Endothelial cell of umbilical vein (primary cell): ENCODE results near the gene SSTR5. TPM values are rescaled to one million over a fixed set of nuclear protein-coding genes. Genes with fewer than 3 reads are reported as not detected.

Experiments used
- BruUV-seq: library from RNA; stranded (reverse); fragments of 400-500 nt; replicated peaks from 2 replicates; lab custom pipeline; 2021; lab: Mats Ljungman, UMichigan
- CTCF ChIA-PET: fragments of 300-600, 350-600 bp; sonication (Branson Sonifier 250); formaldehyde crosslinking; loops from one replicate; lab custom pipeline; 2021; ENCODE audit warnings: antibody characterized with exemption, inconsistent platforms; lab: Charles Lee
- POLR2A ChIA-PET: fragments of 300-600, 350-600 bp; sonication (Branson Sonifier 250); formaldehyde crosslinking; loops from one replicate; lab custom pipeline; 2021; ENCODE audit warnings: antibody characterized with exemption, inconsistent platforms; lab: Charles Lee
- DNase-seq: peaks from one replicate; pipeline ENCODE4 v3.0.0-alpha.2; 2011; ENCODE audit warnings: low read depth, low spot score
- FAIRE-seq: peaks from 2 replicates; lab custom pipeline; 2011; peaks lifted over from hg19 to GRCh38; lab: Jason Lieb, UNC
- H2AFZ ChIP-seq: 2 replicates; pipeline ENCODE4 v1.6.0; 2012; ENCODE audit warnings: low read depth, low read length, control low read depth, inconsistent platforms
- H3K27ac ChIP-seq: 2 replicates; pipeline ENCODE4 v1.5.1; 2011; ENCODE audit warnings: low read depth, mild to moderate bottlenecking, control low read depth, low read length, moderate library complexity; ENCODE audit not compliant: insufficient read depth
- H3K27me3 ChIP-seq, 2 experiments: 2 replicates each; pipeline versions ENCODE4 v1.6.0 to v1.6.1; 2011; ENCODE audit warnings: low read length in 2 of 2, mixed read lengths in 1 of 2; ENCODE audit not compliant: control insufficient read depth in 2 of 2, insufficient read depth in 2 of 2
- H3K36me3 ChIP-seq, 2 experiments: 2 replicates in 1 of 2; 3 replicates in 1 of 2; pipeline ENCODE4 v1.5.1; 2011; ENCODE audit warnings: low read length in 2 of 2, mild to moderate bottlenecking in 1 of 2, moderate library complexity in 1 of 2; ENCODE audit not compliant: control insufficient read depth in 2 of 2, insufficient read depth in 2 of 2; ENCODE audit errors: extremely low read depth in 1 of 2
- H3K4me1 ChIP-seq: 3 replicates; pipeline ENCODE4 v1.5.1; 2011; ENCODE audit warnings: mild to moderate bottlenecking, low read length; ENCODE audit not compliant: control insufficient read depth, insufficient read depth; ENCODE audit errors: extremely low read depth
- H3K4me2 ChIP-seq: 2 replicates; pipeline ENCODE4 v1.6.1; 2011; ENCODE audit warnings: low read length, control low read depth, mixed read lengths; ENCODE audit not compliant: insufficient read depth
- H3K4me3 ChIP-seq, 3 experiments: fragments of 200-600 bp in 1 of 3; sonication (generic), shearing (Covaris generic) in 1 of 3; replicated peaks in 1 of 3; 2 replicates each; pipeline ENCODE4 v1.5.1; 2011 to 2016; ENCODE audit warnings: control low read depth in 3 of 3, low read length in 3 of 3, mild to moderate bottlenecking in 2 of 3, inconsistent platforms in 1 of 3, low read depth in 1 of 3, moderate library complexity in 1 of 3; ENCODE audit not compliant: insufficient read depth in 1 of 3
- H3K79me2 ChIP-seq: 2 replicates; pipeline ENCODE4 v1.6.0; 2012; ENCODE audit warnings: low read length, inconsistent platforms; ENCODE audit not compliant: control insufficient read depth, insufficient read depth
- H3K9ac ChIP-seq: replicated peaks from 2 replicates; pipeline ENCODE3; 2011; ENCODE audit warnings: low read length, control low read depth; ENCODE audit not compliant: insufficient read depth; ENCODE audit errors: extremely low read depth
- H3K9me1 ChIP-seq: replicated peaks from 3 replicates; pipeline ENCODE4 v1.6.0; 2011; ENCODE audit warnings: mild to moderate bottlenecking, low read length; ENCODE audit not compliant: control insufficient read depth, insufficient read depth; ENCODE audit errors: extremely low read depth
- H3K9me3 ChIP-seq: replicated peaks from 2 replicates; pipeline ENCODE4 v1.5.1; 2012; ENCODE audit warnings: low read length, inconsistent platforms; ENCODE audit not compliant: control insufficient read depth, insufficient read depth
- H4K20me1 ChIP-seq: replicated peaks from 2 replicates; pipeline ENCODE3; 2011; ENCODE audit warnings: mild to moderate bottlenecking, low read length; ENCODE audit not compliant: control insufficient read depth, insufficient read depth; ENCODE audit errors: extremely low read depth
- EZH2 ChIP-seq: IDR thresholded peaks from 2 replicates; pipeline ENCODE4 v1.6.1; 2012; ENCODE audit warnings: borderline replicate concordance, low read depth, mild to moderate bottlenecking, moderate library complexity, low read length, inconsistent platforms; ENCODE audit not compliant: severe bottlenecking
- FOS ChIP-seq: IDR thresholded peaks from 2 replicates; pipeline ENCODE4 v1.6.1; 2011; ENCODE audit warnings: mild to moderate bottlenecking, low read length, moderate library complexity, borderline replicate concordance; ENCODE audit not compliant: insufficient read depth
- GATA2 ChIP-seq: IDR thresholded peaks from 2 replicates; pipeline ENCODE4 v1.7.0; 2011; ENCODE audit warnings: low read depth, mild to moderate bottlenecking, moderate library complexity, mixed read lengths, low read length; ENCODE audit not compliant: insufficient read length, insufficient read depth
- JUN ChIP-seq: IDR thresholded peaks from 2 replicates; pipeline ENCODE4 v1.6.1; 2011; ENCODE audit warnings: borderline replicate concordance, low read depth; ENCODE audit not compliant: insufficient read length, insufficient read depth
- MYC ChIP-seq: IDR thresholded peaks from one replicate; pipeline ENCODE4 v1.6.1; 2011; ENCODE audit warnings: mild to moderate bottlenecking, low read depth, low read length
- POLR2A ChIP-seq: IDR thresholded peaks from 2 replicates; pipeline ENCODE4 v1.6.1; 2012; ENCODE audit warnings: low read depth, mild to moderate bottlenecking, control low read depth, low read length
- POLR2AphosphoS5 ChIP-seq: IDR thresholded peaks from 2 replicates; pipeline ENCODE4 v1.6.1; 2012; ENCODE audit warnings: low read depth, mild to moderate bottlenecking, control low read depth, low read length, moderate library complexity; ENCODE audit not compliant: insufficient read depth
- dilution Hi-C: fragments of 300-500 bp; cut with MboI; formaldehyde crosslinking; loops from one replicate; pipeline ENCODE4 v1.15.0; 2019; ENCODE audit warnings: low sequenced_read_pairs; ENCODE audit not compliant: extremely low pct_ligation_motif_present
- intact Hi-C: fragments of 100-400 bp; cut with micrococcal nuclease; formaldehyde crosslinking; loops from one replicate; pipeline ENCODE4 v1.10.0; 2022
- polyA plus RNA-seq, 4 experiments: library from polyadenylated mRNA; depleted of rRNA in 3 of 4; stranded (reverse) in 3 of 4; unstranded in 1 of 4; fragments of >200 nt; gene quantifications; 2 replicates each; pipeline versions ENCODE4 v1.2.1 to v1.2.3, GENCODE V29; 2011 to 2012; ENCODE audit warnings: missing spikeins in 1 of 4
- total RNA-seq: library from RNA; stranded (reverse); gene quantifications from 2 replicates; pipeline ENCODE4 v1.2.3, GENCODE V29; 2021
- TF ChIP-seq, protein P1 (sequence below): IDR thresholded peaks from 2 replicates; pipeline ENCODE4 v1.6.1; 2011; ENCODE audit not compliant: insufficient read depth, insufficient read length
- TF ChIP-seq, protein P2 (sequence below), 2 donors: IDR thresholded peaks; 1 replicate in 1 of 2; 2 replicates in 1 of 2; pipeline ENCODE4 v1.5.1; 2011; ENCODE audit warnings: low read length in 2 of 2, mild to moderate bottlenecking in 2 of 2, moderate library complexity in 2 of 2, control low read depth in 1 of 2, inconsistent platforms in 1 of 2, low read depth in 1 of 2; ENCODE audit not compliant: insufficient read depth in 1 of 2; ENCODE audit errors: extremely low read depth in 1 of 2

SSTR5 gene
- total and polyA plus RNA-seq, 2 donors (not counting 3 experiments of a cell fraction or from before 2014, with no cell fraction given), result 0.24 to 0.52 TPM

DNA sequence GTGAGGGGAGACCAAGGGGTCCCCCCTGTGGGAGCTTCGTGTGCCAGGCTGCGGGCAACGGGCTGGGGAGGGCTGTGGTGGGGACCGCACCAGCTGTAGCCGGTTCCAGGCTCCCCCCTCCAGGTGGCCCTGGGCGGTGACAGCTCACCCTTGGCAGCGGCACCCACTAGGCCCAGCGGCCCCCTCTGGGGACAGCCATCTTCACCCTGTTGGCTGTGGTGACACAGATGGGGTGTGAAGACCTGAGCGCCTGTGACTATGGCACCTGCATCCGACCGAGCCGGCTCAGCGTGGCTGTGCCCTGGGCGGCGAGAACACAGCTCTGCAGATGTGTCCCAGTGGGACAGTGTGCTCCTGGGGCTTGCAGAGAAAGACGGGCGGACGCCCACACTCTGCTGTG, 24.6 kb downstream of the SSTR5 start:
- Histone ChIP-seq H4K20me1 (no peaks in the 10 kb centered on the region), H3K9me1 (no peaks in the 10 kb centered on the region), H2AFZ (no peak overlapping the region), H3K4me1 (no peaks in the 10 kb centered on the region), H3K36me3 (no peaks in the 10 kb centered on the region), H3K4me3 (no peak overlapping the region), H3K9me3 (no peaks in the 10 kb centered on the region), H3K27ac (no peak overlapping the region), H3K4me2 (no peak overlapping the region), H3K27me3 (no peaks in the 10 kb centered on the region), H3K9ac (no peak overlapping the region), H3K79me2 (no peaks in the 10 kb centered on the region)
- intact Hi-C loops, result no loop called here
- TF ChIP-seq GATA2 (no peak), FOS (no peak), POLR2A (no peak), EZH2 (no peak), POLR2AphosphoS5 (no peak), JUN (no peak), MYC (no peak)
- TF ChIP-seq, protein P1, sequence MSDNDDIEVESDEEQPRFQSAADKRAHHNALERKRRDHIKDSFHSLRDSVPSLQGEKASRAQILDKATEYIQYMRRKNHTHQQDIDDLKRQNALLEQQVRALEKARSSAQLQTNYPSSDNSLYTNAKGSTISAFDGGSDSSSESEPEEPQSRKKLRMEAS, result no peak
- TF ChIP-seq, protein P2, sequence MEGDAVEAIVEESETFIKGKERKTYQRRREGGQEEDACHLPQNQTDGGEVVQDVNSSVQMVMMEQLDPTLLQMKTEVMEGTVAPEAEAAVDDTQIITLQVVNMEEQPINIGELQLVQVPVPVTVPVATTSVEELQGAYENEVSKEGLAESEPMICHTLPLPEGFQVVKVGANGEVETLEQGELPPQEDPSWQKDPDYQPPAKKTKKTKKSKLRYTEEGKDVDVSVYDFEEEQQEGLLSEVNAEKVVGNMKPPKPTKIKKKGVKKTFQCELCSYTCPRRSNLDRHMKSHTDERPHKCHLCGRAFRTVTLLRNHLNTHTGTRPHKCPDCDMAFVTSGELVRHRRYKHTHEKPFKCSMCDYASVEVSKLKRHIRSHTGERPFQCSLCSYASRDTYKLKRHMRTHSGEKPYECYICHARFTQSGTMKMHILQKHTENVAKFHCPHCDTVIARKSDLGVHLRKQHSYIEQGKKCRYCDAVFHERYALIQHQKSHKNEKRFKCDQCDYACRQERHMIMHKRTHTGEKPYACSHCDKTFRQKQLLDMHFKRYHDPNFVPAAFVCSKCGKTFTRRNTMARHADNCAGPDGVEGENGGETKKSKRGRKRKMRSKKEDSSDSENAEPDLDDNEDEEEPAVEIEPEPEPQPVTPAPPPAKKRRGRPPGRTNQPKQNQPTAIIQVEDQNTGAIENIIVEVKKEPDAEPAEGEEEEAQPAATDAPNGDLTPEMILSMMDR (IDR thresholded peaks at IDR 0.05; ENCODE audit: extremely low read depth in 1 of 2, insufficient read depth in 1 of 2, low read depth in 1 of 2, low read length in 2 of 2), result no peak
- CTCF ChIA-PET, result no interaction called here
- no peak for FAIRE-seq
- POLR2A ChIA-PET, result no interaction called here
- dilution Hi-C loops, result no loop called here
- no TSS peak for BruUV-seq
- no peak for DNase-seq
